Esophagus muscularis mucosa (tissue), 2 donors: Measurements from ENCODE around the gene DPP9.

ENCODE experiments used
- EP300 ChIP-seq: sonication (generic); formaldehyde crosslinking; IDR thresholded peaks from one replicate; pipeline ENCODE4 v1.6.1; 2017; ENCODE audit warnings: antibody characterized with exemption
- POLR2A ChIP-seq: fragments of 450-650 bp; IDR thresholded peaks from one replicate; pipeline ENCODE4 v1.6.1; 2017; ENCODE audit warnings: antibody characterized with exemption, moderate library complexity, mild to moderate bottlenecking, low read depth

DNA sequence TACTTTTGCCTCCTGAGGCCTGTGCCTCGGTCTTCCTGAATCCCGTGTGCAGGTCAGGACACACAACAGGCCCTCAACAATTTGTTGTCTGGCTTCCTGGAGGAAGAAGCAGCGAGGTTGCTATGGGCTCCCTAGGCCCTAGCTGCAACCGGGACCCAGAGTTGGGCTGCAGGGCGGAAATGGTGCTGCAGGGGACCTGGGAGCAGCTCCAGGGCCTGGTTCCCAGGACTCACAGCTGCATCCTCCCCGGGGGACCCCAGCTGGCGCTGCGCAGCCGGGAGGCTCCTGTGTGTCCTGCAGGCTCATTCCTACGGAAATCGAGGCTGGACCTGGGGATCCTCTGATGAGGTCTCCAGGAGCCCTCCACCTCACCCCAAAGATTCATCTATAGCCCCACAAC is 85.3 kb downstream of the DPP9 start:
- TF ChIP-seq EP300 (no peak), POLR2A (no peak)
